Daoy (cell line): ENCODE data around the gene SLC12A3. TPM values are rescaled to one million over a fixed set of nuclear protein-coding genes. Genes with fewer than 3 reads are reported as not detected.

Experiments
- DNase-seq: peaks from one replicate; pipeline ENCODE4 v3.0.0-alpha.2; 2015; ENCODE audit warnings: low read depth
- total RNA-seq: library from RNA; depleted of rRNA; stranded (reverse); fragments of >200 nt; shearing (Covaris generic); gene quantifications from 2 replicates; pipeline ENCODE4 v1.2.3, GENCODE V29; 2014

Gene SLC12A3
- total RNA-seq, 1 experiment from 2014 or later = not detected

DNA sequence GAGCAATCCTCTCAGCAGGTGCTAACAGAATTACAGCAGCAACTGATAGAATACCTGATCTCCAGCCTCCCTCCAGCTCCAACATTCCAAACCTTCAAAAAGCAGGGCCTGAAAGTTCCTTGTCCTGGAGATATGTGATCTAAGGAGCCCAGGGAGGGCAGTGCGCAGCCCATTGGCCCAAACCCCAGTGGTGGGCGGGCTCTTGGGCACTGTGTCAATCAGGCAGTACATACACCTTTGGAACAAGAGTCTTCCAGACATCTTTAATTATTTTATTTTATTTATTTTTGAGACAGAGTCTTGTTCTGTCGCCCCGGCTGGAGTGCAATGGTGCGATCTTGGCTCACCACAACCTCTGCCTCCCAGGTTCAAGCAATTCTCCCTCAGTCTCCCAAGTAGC, 24.2 kb downstream of the SLC12A3 start:
- DNase-seq = no peak

DNA sequence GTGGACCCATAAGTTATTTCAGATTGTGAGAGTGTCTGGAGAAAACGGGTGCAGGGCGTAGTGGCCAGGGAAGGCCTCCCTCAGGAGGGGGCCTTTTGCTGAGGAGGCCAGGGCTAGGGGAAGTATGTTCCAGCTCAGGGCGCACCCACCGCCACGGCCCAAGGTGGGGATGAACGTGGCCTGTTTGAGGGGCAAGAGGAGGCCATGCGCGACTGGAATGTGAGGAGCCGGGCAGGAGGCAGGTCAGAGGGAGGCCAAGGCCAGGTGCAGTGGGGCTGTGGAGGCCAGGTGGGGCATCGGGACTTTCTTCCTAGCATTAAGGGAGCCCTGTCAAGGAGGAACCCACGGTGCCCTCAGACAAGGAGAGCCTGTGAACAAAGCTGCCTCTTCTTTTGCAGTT, 26.7 kb downstream of the SLC12A3 start:
- no peak for DNase-seq

DNA sequence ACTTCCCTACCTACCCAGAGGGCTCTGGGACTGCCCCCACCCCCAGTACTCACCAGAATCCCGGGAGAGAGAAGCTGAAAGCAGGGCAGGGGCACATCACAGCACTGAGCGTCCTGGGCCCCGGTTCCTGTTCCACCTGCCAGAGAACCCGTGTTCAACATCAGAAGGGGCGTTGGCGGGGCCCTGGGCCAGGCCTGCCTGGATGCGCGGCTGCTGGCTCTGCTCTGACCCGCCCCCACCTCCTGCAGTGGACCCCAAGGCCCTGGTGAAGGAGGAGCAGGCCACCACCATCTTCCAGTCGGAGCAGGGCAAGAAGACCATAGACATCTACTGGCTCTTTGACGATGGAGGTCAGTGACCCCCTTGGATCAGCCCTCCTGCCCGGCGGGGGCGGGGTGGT, 27.7 kb downstream of the SLC12A3 start:
- DNase-seq = no peak

DNA sequence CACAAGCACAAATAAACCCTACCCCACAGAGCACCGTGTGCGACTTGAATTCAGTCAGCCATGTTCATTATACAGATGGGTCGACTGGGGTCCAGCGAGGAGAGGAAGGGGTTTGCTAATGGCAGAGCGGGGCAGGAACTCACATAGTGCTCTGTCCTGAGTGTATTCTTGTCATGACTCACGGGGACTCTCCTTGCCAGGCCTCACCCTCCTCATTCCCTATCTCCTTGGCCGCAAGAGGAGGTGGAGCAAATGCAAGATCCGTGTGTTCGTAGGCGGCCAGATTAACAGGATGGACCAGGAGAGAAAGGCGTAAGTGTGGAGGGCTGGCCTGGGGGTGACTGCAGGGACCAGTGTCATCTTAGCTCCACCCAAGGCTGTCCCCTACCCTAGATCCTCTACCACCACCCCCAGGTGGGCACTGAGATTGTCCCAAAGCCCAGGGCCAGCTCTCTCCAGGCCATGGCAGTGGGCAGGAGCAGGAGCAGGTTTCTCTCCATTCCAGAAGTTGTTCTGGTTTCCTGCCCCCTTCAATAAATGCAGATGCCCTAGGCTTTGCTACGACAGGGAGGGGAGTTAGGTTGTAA, 29.4 kb downstream of the SLC12A3 start:
- DNase-seq = no peak

DNA sequence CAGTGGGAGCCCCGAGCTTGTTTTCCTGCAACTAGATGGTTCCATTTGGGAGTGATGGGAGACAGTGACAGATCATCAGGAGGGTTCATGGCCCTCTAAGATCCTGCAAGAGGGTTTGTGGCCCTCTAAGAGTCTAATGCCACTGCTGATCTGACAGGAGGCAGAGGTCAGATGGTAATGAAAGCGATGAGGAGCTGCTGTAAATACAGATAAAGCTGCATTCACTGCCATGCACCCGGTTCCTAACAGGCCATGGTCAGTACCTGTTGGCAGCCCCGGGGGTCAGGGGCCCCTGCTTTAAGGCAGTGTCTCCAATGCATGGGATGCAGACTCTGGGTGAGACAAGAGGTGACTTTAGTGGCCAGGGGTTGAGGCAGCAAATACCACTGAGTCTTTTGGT, 30.8 kb downstream of the SLC12A3 start:
- DNase-seq = no peak

DNA sequence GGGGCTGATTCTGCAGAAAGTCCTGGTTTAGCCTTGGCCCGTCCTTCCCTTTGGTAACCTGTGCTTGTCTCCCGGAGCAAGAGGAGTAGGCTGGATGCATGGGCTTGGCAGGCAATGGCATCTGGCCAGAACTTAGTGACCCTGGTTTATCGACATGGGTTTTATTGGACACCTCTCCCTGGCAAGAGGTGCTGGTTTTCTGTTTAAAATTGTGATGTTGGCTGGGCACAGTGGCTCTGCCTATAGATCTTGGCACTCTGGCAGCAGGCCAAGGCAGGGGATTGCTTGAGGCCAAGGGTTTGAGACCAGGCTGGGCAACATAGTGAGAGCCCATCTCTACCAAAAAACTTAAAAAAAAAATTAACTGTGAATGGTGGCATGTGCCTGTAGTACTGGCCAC, 31.2 kb downstream of the SLC12A3 start:
- DNase-seq = no peak

DNA sequence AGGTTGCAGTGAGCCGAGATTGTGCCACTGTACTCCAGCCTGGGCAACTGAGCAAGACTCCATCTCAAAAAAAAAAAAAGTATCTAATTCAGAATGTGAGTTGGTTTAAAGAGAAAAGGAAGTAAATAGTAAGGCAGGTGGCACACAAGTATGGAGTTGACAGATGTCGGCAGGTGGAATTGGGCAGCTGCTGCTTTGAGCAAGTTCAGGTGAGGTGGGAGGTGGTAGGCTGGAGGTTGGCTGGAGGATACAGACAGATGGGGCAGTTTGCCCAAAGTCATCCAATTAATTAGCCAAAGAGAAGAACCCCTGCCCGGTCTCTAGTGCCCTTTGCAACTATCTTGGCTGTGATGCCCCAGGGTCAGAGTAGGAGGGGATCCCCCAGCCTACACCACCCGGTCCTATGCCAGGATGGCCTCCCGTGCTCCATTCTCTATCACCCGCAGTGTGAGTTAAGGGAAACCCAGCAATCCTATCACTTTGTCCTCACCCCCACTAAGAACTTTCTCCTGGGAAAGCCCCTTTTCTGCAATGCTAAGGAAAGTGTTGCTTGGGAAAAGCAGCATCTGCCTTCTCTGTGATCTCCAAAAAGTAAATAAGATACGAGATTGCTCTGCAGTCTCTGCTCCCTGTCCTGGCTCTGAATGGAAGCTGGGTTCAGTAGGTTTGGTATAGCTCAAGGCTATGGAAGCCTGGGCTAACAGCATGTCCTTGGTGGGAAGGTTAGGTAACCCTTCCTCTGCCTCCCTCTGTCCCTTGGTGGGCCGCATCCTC, 32.2 kb downstream of the SLC12A3 start:
- no peak for DNase-seq

DNA sequence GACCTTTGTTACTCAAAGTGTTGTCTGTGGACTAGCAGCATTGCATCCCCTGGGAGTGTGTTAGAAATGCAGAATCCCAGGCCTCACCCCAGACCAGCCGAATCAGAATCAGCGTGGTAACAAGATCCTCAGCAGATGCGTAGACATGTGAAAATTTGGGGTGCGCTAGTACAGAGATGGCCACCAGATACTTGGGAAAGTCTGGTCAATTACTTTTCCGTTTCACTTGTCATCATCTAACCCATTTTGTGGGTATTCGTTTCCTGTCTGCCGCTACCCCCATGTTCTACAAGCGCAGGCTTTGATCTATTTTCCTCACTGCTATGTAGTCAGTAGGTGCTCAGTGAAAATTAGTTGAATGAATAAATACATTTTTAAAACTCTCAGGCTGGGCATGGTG, 33.8 kb downstream of the SLC12A3 start:
- DNase-seq = no peak

DNA sequence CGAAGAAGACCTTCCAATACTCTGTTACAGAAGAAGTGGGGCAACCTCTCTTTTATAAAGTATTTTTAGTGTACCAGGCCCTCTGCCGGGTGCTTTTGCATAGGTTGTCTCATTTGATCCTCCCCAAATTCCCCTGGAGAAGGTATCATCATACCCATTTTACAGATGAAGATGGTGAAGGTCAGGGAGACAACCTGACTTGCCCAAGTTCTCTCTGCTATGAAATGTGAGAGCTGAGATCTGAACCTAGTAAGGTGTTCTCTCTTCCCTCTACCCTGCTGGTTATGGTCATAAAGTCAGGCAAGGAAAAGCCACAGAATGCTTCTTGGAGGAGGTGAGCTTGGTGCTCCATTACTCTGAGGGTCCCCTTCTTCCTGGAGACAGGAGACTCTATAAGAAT, 38.9 kb downstream of the SLC12A3 start:
- DNase-seq = no peak

DNA sequence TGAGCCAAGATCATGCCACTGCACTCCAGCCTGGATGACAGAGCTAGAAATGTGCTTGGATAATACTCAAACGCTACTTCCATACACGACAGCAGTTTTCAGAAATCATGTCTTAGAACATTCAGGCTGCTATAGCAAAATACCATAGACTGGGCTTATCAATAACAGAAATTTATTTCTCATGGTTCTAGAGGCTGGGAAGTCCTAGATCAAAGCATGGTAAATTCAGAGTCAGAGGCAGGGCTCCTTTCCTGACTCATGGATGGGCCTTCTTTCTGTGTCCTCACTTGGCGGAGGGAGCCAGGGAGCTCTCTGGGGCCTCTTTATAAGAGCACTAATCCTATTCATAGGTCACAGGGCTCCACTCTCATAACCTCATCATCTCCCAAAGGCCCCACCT, 42.4 kb downstream of the SLC12A3 start:
- no peak for DNase-seq

DNA sequence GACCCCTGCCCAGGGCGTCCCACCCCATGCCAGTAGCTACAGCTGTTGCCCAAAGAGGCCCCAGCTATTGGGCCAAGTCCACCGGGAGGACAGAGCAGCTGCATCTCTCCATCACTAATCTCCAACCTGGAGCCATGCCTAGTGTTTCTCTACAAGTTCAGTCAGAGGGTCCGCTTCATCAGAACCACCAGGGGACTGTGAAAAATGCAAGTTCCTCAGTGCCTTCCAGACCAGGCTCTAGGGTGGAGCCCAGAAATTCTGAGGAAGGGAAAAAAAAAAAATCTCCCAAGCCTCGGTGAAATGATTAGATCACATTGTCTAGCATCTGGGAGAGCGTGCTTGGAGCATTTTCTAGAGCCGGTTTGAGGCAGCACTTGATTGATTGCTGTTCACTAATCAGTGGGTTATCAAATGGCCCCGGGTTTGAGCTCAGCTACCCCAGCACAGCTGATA, 44.5 kb downstream of the SLC12A3 start:
- no peak for DNase-seq

DNA sequence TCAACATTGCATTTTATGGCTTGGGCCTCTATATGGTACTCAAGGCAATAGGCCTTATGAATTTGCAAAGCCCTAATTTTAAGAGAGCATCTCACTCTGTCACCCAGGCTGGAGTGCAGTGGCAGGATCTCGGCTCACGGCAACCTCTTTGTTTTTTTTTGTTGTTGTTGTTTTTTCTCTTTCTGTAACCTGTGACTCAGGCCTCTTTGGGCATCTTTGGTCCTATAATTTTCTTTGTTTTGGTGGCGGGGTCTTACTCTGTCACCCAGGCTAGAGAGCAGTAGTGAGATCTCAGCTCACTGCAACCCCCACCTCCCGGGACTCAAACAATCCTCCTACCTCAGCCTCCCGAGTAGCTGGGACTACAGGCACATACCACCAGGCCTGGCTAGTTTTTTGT, 45.1 kb downstream of the SLC12A3 start:
- DNase-seq = no peak

DNA sequence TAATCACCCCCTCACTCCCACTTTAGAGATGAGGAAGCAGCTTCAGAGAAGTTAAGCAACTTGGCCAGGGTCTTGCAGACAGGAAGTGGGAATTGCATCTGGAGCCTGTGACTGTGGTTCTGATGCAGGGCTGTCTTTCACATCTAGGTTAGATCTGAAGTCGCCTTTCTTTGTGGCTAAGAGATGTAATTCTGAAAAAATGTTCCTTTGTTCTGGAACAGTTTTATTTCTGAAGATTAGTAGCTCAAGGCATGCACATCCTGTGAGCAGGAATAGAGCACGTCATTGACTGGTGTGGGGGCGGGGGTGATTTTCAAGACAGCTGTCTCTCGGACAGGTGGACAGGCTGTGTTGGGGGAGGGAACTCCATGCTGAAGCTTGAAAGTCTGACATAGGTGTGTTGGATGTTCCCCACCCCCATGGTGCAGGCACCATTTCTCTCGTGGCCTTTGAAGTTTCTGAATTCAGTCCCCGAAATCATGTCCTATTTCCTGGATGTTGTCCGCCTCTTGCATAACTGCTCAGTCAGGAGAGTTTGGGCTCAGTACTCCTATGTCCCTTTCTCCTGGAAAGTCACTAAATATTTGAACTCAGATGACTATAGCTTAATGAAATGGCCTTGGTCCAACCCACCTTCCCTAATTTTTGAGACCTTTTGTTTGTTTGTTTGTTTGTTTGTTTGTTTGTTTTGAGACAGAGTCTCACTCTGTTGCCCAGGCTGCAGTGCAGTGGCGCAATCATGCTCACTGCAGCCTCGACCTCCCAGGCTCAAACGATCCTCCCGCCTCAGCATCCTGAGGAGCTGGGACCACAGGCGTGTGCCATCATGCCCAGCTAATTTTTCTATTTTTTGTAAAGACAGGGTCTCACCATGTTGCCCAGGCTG, 45.9 kb downstream of the SLC12A3 start:
- DNase-seq = peak; percentile 16

DNA sequence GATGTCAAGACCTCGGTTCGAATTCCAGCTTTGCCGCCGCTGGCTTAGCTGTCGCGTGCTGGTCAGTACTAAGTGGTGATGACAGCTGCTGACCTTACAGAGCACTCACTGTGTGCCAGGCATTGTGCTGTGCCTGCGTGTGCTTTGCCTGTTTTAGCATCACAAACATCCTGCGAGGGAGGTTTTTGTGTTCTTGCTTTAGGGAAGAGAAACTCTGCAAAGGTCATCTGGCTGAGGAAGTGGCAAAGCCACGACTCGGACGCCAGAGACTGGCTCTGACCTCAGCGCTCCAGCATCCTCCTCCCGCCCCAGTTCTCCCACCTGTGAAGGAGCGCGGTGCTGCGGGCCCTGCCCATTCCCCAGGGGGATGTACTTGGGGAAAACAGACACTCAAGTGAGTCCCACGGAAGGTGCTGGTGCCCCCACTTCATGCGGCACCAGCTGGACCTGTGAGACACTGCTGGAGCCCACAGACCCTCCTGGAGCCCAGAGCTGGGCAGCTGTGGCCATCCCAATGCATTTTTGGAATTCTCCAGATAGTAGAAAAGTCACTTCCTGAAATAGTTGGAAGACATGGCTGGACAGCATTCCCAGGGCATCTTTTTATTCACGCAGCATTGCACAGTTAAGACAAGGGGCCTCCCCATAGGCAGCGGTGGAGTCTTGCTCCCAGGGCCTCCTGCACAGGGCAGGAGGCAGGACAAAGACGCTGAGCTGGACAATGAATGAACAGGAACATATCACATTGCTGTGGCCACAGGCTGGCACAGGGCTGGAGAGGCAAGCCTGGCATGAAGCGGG, 47.0 kb downstream of the SLC12A3 start:
- DNase-seq = no peak

DNA sequence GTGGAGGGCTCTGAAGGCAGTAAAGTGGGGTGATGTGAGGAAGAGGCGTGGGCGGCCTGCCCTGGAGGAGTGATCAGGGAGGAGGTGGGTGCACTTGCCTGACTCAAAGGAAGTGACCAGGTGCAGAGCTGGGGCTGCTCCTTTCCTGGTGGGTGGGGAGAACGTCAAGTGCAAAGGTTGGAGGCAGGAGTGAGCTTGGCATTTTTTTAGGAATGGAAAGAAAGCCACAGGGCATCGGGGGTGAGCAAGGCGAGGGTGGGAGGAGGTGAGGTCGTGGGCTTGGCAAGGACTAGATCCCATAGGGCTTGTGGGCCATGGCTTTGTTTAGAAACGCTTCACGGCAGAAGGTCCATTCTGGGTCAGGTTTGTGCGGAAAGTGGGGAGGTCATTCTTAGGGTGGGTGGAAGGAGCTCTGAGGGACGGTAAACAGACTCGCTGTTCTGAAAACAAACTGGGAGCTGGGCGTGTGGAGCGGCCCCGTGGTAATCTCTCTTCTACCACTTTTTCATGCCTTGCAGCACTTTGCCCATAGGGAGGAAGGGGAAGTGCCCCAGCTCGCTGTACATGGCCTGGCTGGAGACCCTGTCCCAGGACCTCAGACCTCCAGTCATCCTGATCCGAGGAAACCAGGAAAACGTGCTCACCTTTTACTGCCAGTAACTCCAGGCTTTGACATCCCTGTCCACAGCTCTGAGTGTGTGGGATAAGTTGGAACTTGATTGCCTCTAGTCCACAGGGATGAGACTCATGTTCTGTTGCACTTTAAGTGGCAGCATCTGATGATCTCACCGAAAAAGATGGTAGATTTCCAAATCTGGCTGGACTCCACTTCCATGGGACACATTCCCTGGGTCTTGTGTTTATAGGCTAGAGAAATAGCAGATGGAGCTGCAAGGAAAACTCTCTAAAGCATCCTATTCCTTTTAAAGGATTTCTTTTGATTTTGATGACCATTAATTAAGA, 48.0 kb downstream of the SLC12A3 start:
- DNase-seq = no peak

DNA sequence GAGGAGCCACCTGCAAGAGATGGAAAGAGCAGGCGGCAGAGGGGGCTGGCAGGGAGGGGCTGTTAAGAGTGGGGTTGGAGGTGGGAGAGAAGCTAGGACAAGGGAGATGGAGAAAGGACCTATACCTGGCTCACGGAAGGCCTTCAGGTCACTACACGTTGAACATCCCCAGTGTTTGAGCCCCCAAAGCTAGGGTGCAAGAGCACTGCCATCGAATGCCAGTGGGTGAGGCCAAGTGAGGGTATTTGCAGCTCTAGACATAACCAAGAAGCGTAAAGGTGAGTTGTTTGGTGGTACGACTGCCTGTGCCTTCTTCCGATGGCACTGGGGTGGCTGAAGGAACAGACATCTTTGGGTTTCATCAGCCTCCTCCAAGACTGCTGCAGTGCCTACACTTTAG, 49.9 kb downstream of the SLC12A3 start:
- DNase-seq = no peak

DNA sequence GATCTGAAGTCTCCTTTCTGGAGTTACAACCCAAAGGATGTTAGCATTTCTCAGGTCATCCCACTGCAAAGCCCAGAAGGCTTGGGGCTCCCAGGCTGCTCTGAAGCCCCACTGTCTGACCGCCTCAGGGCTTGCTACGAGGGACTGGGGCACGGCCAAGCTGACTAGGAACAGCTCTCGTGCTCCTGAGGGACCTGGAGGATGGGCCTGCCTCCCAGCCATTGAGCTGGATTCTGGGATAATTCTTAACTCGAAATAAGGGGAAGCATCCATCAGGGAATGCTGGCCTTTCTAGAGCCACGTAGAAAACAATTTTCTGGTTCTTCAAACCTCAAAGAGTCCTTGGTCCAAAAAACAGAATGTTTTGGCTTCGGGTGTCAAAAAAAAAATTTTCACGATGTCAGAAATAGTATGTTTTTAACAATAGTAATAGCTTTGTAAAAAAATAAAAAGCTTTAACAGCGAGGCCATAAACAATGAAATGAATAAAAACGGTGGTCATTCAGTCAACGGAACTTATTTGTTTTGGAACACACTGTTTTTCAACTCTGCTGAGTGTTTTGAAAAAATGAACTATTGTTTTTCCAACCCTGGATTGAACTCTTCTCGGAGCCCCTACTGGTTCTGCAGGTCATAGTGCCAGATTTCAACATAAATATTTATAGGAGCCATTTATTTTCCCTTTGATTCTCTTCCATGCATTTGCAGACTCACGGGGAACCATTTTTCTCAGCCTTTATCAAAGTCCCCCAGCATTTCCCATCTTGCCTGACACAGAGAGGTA, 50.5 kb downstream of the SLC12A3 start:
- DNase-seq = no peak

DNA sequence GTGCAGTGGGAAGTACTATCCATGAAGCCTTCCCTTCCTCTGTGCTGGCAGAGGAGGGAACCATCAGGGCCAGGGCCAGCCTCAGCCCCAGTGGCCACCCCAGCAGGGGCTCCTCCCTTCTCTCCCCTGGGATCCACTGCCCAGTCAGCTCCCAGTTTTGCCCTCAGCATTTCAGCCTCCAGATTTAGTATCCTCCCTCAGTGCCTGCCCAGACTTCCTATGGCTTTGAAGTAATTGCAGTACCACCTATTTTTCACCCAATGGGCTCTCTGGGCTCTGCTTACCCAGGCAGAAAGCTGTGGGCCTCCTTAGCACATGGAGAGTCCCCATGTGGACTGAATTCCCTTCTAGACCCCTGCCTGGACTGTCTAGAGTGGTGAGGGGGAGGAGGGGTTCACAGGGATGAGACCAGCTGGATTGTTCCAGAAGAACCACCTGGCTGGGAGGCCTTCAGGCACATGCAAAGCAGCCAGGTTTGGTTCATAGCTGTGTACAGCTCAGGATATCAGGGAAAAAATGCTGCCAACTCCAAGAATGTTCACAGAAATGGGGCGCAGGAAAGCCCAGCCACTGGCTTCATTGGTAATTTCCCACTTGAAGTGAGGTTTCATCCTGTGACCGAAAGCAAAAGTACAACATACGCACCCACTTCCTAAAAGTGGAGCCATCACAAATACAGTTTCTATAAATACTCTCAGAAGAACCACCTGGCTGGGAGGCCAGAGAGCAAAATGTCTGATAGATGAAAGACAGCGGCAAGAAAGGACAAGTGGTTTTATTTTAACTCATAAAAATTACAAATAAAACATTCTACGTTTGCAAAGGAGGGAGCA, 51.8 kb downstream of the SLC12A3 start:
- DNase-seq = no peak

DNA sequence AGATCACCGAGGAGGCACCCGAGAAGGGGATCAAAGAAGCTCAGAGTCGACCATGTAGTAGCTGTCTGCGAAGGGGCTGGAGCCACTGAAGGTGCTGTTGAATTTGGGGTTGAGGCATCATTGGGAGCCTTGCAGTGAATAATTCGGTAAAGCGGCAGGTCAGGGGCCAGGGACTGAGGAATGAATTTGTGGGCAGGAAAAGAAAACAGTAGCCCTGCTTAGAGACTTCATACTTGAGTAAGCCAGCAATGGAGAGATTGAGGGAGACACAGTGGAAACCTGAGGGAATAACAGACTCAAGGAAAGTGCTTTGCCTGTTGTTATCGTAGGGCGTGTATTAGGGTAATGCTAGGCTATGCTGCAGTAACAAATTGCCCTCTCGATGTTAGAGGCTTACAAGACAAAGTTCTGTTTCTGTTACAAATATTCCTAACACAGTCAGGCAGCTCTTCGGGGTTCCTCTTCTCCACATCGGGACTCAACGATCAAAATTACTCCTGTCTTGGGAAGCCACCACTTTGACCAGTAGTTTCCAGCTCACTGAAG, 53.5 kb downstream of the SLC12A3 start:
- DNase-seq = no peak
